ENCODE measurements around the gene TSPAN4.

The TSPAN4 gene

GRCh38 chr11:842370-843002 is at the start of gene TSPAN4, which contains the start of gene POLR2L:
Gene TSPAN4, plus strand, starts transcription at chr11:842852. Its CDS starts 7,453 bp downstream, at chr11:850305.
Gene POLR2L, minus strand, starts transcription at chr11:842529. Its CDS starts 21 bp downstream, at chr11:842508.
- DNase-seq, result no peak

GRCh38 chr11:792873-793272 is 49.8 kb upstream of the TSPAN4 start:
- DNase-seq, result no peak

- DNase-seq, result no peak
These were observed 49.1 kb upstream of the TSPAN4 start for GRCh38 chr11:793556-793955.

GRCh38 chr11:794013-794765 is 48.5 kb upstream of the TSPAN4 start:
- DNase-seq, result no peak

- DNase-seq, result no peak
These were observed 47.7 kb upstream of the TSPAN4 start for GRCh38 chr11:794766-795633.

- peak; percentile 50 for DNase-seq
These were observed 46.8 kb upstream of the TSPAN4 start for GRCh38 chr11:795634-796564.

GRCh38 chr11:796565-797295 is 45.9 kb upstream of the TSPAN4 start:
- no peak for DNase-seq

- DNase-seq, result peak; percentile 23
These were observed 45.2 kb upstream of the TSPAN4 start for GRCh38 chr11:797296-798092.

- DNase-seq, result peak; percentile 26
These were observed 44.4 kb upstream of the TSPAN4 start, which contains the start of gene SLC25A22 for GRCh38 chr11:798093-798713. Gene SLC25A22, minus strand, starts transcription at chr11:798281. Its CDS starts 3,275 bp downstream, at chr11:795006.

GRCh38 chr11:799641-800316 is 42.9 kb upstream of the TSPAN4 start:
- no peak for DNase-seq

GRCh38 chr11:800473-800872 is 42.2 kb upstream of the TSPAN4 start:
- no peak for DNase-seq

- no peak for DNase-seq
These were observed 41.4 kb upstream of the TSPAN4 start for GRCh38 chr11:801097-801780.

GRCh38 chr11:802018-802617 is 40.5 kb upstream of the TSPAN4 start:
- no peak for DNase-seq

GRCh38 chr11:802693-803466 is 39.8 kb upstream of the TSPAN4 start:
- no peak for DNase-seq

- DNase-seq, result no peak
These were observed 39.2 kb upstream of the TSPAN4 start for GRCh38 chr11:803467-803742.

GRCh38 chr11:803770-804598 is 38.7 kb upstream of the TSPAN4 start:
- peak; percentile 61 for DNase-seq

GRCh38 chr11:804599-804964 is 38.1 kb upstream of the TSPAN4 start:
- no peak for DNase-seq

Measured in DMS79 (cell line).